ENCODE data around the gene DCXR.

DNA sequence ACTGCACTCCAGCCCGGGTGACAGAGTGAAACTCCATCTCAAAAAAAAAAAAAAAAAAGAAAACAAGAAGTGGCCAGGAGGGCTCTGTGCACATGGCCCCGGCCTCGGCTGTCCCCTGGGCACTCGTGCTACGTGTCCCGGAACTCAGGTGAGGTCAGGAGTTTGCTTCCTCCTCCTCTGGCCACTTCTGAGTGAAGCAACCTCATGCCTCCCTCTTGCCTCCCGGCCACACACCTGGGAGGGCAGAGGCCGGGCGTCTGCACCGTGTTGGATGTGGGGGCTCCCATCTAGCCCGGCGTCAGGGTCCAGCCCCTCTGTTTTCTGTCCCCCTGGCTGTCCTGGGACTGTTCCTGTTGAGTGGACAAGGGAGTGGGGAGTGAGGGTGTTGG, 37.9 kb downstream of the DCXR start:
- no peak for TF ChIP-seq POLR2A (IDR thresholded peaks at IDR 0.05; ENCODE audit: low read length)
- TF ChIP-seq GATA1 (IDR thresholded peaks at IDR 0.05; ENCODE audit: low read depth, low read length) = no peak
